Central memory CD4-positive, alpha-beta T cell (primary cell): Measurements from ENCODE around the gene TK2.
"Not testable (repeated sequence)": the region's sequence is repeated elsewhere in the genome, so short reads cannot be mapped to it uniquely, and the experiment has no call there.

Experiments used
- DNase-seq: peaks from one replicate; pipeline ENCODE4 v3.0.0; 2022

TK2 gene

DNA sequence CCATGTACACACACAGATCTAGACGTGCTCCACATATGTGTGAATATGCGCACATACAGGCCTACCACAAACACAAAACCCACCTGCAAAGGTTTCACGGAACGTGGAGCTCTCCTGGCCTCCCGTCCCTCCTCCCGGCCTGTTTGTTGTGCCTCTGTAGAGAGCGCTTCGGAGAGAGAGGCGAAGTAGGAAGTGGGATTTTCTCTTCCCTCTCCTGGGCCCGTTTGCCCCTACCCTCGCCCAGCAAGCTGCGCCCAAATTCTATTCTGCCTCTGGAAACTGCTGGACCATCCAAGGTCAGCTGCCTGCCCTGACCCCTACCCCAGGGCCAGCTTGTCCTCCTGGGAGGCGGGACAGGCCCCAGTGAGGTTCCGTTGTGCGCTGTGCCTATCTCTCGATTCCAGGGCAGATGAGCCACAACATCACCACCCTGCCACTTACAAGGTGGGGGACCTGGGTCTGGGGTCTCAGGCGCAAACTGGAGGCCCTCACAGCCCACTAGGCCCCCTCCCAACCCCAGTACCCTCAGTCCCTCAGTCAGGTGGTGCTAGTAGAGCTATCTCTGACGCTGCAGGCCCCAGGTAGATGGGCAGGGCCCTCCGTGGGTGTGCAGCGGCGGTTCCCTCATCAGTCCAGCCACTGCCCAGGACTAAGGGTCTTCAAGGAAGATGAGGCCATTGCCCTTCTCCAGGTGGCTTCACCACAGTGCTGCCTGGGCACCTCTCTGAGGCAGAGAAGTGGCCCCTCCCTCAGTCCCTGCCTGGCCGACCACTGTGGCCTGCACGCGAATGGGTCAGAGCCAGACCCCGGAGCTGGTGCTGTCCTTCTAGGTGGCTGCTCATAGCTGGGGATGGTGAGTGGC is 68.6 kb downstream of the TK2 start:
- DNase-seq = no peak

DNA sequence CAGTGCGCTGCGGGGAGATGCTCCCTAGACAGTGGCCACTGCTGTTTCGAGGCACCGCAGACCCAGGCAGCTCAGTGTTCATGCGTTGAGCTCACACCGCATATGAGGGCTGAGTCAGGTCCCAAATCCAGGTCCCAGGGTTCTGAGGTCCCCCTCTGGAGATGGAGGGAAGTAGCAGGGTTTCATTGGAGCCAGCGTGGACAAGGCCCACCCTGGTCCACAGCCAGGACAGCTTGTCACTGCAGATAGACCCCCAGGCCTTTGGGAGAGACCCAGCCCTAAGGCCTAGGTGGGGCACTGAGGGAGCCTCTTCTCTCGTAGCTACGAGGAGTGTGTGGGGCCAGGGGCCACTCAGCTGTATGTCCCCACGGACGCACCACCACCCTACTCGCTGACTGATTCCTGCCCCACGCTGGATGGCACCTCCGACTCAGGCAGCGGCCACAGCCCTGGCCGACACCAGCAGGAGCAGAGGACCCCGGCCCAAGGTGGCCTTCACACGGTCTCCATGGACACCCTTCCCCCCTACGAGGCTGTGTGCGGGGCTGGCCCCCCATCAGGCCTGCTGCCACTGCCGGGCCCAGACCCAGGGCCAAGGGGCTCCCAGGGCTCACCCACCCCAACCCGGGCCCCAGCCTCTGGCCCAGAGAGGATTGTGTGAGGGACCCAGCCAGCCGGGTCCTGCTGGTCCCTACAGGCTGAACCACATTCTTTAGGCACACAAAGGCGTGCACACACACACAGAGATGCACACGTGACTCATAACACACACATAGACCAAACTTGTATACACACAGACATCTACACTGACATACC is 69.4 kb downstream of the TK2 start:
- no peak for DNase-seq

DNA sequence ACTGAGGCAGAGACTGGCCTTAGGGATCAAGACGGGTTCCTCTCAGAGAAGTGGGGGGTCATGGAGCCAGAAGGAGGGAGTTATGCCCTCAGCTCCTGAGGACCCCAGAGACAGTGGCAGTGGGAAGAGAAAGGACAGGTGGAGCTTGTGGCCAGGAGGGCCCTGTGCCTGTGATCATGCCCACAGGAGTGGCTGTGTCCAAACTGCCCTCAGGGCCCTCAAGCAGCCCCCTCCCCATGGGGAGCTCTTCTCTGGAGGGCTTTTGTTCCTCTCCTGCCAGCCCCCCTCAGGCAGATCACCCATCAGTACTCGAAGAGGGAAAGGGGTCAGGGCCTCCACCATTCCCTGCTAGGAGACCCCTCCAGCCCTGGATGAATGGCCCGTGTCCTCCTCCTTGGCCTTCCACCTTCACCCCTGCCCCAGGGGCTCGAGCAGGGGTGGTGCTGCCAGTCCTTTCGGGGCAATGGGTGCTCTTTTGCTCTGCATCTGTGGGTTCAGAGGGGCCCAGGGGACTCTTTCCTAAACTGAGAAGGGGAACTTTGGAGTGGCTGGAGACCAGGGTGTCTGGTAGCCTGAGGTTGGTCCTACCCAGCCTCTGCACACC is 70.2 kb downstream of the TK2 start:
- DNase-seq = no peak

DNA sequence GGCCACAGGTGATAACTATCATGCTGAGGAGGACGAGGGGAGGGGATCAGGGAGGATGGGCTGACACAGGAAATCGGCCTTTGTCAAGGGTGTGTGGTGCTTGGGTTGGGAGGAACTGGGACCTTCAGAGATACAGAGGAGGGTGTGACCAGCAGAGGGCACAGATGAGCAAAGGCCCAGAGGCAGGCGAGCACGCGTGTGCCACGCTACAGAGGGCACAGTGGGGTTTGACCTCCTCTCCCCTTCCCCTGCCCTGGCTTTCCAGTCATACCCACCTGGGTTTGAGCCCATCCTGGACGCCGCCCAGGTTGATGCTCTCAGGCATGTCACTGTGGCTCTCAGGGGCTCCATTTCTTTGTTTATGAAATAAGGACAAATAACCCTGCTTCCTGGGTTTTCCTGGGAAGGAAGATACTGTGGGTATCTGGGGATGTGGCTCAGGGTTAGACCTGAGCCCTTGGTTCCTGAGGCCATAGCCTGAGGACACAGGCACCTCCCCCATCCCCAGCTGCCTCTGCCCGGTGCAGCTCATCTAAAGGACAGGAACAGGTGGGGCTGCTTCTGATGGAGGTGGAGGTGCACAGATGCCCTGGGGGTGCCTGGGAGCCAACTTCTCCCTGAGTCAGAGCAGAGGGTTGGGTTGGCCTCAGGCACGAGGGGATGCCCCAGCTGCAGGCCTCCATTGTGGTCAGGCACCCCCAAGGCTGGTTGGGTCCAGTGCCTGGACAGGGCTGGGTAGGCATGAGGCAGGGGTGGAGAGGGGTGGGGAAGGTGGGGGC is 71.0 kb downstream of the TK2 start:
- DNase-seq = peak; percentile 70

DNA sequence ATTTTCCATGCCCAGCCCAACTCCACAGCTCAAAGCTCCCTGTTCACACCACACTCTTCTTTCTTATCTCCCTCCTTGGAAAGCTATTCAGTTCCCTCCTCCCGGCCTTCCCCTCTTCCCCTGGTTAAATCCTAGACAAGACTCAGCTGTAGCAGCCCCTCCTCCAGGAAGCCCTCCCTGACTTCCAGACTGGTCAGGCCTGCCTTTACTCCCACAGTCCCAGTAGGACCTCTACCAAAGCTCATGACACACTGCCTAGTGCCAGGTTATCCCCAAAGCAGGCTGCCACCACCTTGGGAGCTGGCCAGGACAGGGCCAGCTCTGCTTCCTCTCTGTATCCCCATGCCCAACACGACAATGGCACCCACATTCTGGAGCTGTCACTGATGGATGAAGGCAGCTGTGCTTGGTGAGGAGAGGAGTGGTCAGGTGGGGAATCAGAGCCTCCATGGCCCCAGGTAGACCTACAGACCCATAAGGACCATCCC is 72.8 kb downstream of the TK2 start:
- DNase-seq = no peak

DNA sequence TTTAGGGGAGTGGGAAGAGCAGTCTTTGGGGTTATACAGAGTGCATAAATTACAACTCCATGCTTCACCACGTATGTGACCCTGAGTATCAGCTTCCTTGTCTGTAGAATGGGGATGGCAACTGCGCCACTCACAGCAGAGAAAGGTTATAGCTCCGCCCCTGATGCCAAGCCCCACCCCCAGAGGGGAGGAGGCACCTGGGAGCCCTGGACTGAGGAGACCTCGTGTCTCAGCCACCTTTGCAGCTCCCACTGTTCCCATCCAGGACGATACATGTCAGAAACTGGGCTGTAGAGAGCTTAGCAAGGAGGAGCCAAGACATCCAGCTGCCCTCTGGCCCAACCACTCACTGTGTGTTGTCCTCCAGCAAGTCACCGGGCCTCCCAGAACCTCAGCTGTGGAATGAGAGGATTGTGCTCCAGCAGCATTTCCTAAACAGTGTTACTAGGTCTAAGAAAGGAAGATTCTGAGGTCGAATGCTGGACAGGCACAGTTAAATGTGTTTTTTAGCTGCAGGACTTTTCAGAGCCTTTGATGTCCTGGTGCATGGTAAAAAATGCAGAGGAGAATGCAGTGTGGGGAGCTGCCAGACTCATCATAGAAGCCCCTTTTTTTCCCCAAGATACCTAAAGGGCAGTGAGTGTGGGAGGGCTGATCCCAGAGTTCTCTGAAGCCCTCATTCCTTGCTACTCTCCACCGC is 73.4 kb downstream of the TK2 start:
- DNase-seq = no peak

DNA sequence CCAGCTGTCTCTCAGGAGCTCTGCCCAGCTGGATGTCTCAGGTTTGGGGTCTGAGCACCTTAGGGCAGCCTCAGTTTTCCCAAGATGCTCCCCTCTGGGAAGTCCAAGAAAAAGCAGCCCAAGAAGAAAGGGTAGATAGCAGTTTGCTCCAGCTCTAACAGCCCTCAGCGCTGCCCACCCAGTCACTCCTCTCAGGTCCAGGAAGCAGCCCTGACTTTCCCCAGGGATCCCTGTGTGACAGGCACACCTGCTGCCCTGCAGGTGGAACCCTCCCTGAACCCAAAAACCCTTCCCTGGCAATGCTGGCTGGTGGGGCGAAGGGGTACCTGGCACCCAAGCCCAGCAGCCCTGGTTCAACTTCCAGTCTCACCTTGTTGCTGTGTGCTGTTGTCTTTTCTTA is 74.7 kb downstream of the TK2 start:
- DNase-seq = no peak

DNA sequence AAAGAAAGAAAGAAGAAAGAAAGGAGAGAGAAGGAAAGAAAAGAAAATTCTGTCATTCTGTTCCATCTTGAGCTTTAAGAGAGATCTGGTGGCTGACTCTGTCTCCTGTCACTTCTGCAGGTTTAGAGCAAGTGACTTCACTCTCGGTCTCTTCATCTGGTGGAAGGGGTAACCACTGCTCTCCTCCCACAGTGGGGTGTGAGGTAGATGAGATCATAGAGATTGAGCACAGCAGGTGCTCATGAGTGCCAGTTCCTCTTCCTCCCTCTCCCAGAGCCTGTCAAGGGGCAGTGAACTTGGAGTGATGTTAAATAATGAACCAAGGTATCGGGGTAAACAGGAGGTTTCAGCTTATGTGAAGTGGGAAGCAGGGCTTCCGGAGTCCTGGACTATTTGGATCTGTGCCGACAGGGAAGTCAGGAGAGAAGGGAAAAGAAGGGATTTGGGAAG is 75.1 kb downstream of the TK2 start:
- DNase-seq = peak; percentile 64

DNA sequence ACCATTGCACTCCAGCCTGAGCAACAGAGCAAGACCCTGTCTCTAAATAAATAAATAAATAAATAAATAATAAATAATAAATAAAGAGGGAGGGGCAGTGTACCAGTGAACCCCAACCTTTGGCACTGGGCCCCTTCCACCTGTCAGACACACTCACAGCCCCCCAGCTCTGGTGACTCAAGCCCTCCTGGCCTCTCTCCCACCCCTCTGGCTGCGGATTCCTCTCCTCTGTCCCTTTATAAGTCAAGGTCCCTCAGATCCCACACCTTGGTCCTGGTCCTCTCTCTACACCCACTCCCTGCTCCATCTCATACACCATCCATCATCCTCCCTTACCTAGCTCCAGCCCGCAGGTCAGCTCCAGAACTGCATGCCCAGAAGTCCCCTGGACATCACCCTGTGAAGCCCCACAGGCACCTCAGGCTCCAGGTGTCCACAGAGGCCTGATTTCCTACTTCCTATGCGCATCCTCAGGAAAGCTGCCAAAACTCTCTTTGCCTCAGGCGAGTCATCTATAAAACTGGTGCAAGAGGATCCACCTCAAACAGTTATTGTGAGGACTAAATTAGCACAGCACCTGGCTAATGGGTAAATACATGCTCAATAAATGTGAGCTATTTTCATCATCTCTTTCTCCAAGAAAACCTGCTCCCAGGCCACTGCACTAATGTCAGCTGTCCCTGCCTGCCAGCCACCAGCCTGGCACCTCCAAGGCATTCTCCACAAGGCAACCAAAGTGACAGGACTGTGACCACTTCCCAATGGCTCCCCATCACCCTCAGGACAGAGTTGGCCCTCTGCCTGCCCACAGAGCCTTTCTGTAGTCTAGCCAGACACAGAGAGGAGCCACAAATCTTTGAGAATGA is 76.0 kb downstream of the TK2 start:
- no peak for DNase-seq

DNA sequence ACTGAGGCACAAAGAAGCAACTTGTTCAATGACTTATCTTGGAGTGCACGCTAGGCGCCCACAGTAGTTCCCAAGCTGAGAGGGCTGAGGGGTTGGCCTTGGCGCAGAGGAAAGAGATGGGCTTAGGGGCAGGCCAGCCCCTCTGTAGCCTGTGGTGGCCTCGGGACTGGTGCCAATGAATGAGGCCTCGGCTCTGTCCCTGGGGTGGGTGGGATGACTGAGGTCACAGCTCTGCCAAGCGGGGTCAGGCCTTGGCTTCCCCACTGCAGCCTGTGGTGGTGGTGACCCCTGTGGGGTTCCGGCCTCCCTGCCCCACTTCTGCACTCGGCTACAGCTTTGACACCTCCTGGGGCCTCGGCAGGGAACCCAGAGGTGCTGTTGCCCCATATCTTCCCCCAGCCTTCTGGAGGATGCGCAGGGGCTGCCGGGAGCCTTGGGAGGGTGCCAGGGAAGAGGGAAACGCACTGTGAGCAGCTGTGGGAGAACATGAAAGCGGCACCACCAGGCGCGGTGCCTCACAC is 76.8 kb downstream of the TK2 start:
- no peak for DNase-seq

DNA sequence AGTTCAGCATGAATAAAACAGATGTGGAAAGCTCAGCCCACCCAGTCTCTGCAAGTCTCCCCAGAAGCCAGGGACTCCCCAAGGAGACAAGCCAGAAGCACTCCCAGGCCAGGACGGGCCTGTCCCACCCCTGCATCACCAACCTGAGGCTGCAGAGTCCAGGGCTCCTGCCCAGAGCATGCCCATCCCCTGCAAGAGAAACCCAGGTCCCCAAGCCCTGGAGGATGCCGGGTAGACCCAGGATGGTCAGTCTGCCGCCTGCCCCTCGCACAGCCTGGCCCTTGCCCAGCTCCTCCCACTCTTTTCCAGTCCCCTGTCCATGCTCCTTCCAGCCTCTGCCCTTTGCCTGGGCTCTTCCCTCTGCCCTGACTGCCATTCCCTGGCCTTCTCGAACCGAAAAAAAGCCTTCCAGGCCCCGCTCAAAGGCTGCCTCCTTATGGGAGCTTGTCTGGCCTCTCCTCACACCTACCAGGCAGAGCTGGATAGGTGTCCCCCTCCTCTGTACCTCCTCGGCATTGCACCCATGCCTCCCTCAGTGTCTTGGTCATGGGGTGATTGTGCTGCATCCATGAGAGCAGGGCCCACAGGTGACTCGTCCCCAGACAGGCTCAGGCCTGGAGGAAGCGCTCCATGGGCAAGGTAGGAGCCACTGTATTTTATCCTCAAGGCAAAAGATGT is 78.1 kb downstream of the TK2 start:
- DNase-seq = no peak

DNA sequence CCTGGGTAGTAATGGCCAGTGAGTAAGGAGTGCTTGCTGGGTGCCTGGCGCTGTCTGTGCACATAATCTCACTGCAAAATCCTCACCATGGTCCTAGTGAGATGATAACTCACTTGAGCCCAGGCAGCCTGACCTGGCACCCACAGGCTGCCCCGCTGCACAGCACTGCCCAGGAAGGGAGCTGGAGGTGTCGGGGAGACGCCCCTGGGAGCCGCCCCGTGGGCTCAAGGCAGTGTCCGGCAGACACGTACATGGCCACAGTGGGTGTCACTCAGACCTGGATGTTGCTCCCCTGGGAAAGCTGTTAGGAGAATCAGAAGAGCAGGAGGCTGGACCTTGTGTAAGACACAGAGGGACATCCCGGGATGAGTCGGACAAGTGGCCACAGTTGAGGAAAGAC is 78.7 kb downstream of the TK2 start:
- DNase-seq = no peak

DNA sequence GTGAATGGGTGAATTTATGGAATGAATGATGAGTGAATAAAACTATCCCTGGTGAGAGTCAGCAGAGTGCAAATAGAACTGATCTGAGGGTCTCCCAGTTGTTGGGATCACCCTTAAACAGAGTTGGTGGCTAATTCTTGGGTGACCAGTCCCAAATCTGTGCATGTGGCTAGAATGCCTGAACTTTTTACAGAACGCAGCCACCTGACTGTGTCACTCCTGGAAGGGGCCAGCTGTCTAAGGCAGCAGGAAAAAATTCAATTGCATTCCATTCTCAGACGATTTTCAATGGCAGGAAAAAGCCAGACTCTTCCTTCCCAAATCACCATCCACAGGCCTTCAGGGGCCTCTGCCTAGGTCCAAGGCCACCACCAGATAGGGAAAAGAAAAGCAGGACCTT is 79.4 kb downstream of the TK2 start:
- DNase-seq = no peak

DNA sequence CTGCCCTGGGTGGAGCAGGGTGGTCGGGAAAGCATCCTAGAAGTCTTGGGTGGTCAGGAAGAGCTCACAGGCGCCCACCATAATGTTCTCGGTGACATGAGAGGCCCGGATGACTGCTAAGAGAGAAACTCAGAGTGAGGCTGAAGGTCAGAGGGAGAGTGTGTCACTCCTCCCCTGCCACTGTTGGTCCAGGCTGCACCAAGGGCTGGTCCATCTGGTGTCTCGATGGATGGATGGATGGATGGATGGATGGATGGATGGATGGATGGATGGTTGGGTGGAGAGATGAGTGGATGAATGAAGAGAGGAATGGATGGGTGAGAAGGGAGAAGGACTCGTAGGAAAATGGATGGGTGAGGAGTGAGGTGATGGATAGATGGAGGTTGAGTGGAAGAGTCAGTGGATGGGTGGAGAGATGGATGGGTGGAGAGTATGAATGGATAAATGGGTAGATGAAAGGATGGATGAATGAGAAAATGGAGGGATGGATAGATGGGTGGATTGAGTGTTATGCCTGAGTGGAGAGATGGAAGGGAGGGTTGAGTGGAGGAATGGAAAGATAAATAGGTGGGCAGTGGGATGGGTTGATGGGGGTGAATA is 79.9 kb downstream of the TK2 start:
- DNase-seq = no peak

DNA sequence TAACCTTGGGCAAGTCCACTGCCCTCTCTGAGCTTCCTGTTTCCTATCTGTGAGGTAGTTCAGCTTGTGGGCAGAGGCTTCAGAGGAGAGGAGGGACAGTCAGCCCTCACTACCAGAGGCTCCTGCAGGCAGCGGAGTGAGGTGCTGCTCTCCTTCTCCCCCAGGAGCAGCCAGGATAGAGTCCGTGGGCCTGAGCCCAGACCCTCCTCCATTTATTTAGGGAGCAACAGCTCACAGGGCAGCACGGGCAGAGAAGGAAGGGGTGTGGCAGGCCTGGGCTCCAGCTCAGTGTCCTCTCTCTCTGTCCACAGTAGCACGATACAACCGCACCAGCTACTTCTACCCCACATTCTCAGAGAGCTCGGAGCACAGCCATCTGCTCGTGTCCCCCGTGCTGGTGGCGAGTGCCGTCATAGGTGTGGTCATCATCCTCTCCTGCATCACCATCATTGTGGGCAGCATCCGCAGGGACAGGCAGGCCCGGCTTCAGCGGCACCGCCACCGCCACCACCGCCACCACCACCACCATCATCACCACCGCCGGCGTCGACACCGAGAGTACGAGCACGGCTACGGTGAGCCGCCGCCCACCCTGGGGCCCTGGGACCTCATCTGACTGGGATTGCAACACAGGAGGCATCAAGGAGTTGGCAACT is 80.5 kb downstream of the TK2 start:
- DNase-seq = no peak

DNA sequence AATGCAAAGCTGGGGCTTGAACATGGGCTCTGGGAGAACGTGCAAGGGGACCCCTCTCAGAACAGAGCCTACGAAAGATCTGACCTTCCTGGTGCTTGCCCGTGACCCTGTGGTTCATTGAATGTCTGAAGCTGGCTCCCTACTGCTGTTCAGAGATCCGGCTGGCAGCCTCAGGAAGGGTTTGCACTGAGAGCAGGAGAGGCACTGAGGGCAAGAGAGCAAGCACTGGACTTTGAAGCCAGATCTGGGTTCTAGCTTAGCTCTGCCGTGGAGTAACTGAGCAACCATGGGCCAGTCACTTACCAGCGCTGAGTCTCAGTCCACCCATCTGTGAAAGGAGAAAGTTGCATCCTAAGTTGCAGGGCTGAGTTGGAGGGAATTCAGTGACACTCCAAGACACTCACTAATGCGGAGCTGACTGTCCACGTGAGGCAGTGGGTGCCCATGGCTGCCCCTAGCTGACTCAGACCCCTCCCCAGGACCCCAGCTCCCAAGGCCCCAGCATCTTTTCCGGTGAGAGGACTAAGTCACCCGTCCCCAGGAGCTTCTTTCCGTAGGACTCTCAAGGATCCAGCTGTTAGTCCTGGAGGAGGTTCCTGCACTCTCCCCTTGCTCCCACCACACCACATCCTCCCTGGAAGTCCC is 81.5 kb downstream of the TK2 start:
- DNase-seq = no peak

DNA sequence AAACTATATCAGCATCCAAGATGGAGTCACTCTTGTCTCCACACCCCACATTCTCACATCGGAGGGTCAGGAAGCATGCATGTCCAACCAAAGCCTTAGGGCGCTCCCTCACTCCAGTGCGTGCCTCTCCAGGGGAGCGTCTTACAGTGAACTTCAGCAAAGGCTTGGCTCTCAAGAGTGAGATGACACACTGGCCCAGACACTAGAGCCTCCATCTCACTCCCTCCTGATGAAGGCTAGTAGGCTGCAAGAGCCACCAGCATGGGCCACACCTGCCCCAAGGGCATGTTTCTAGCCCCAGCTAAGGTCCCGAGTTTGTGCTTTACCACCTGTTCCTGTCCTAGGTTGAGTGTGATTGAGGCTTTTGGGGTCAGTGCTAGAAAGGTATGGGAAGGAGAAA is 82.3 kb downstream of the TK2 start:
- DNase-seq = no peak

DNA sequence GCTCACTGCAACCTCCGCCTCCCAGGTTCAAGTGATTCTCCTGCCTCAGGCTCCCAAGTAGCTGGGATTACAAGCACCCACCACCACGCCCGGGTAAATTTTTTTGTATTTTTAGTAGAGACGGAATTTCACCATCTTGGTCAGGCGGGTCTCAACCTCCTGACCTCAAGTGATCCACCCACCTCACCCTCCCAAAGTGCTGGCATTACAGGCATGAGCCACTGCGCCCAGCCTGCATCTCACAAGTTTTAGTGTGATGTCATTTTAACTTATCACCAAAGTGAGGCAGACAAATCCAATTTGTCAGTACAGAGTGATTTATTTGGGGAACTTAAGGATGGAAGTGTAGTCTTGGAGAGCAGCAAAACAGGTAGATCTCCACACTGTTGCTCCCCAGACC is 83.3 kb downstream of the TK2 start:
- not testable (repeated sequence) for DNase-seq

DNA sequence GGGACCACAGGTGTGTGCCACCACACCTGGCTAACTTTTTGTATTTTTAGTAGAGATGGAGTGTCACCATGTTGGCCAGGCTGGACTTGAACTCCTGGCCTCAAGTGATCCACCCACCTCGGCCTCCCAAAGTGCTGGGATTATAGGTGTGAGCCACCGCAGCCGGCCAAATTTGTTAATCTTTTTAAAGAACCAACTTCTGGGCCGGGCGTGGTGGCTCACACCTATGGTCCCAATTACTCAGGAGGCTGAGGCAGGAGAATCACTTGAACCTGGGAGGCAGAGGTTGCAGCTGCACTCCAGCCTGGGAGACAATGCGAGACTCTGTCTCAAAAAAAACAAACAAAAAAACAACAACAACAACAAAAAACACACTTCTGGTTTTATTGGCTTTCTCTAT is 84.0 kb downstream of the TK2 start:
- DNase-seq = not testable (repeated sequence)
